ENCODE results near the gene YES1. TPM values are rescaled to one million over a fixed set of nuclear protein-coding genes. Genes with fewer than 3 reads are reported as not detected.

YES1 gene
- total and polyA plus RNA-seq, 2 donors (not counting 3 experiments of a cell fraction or from before 2014, with no cell fraction given), result 16.5 to 92.3 TPM

GRCh38 chr18:686339-687111 is 125.5 kb downstream of the YES1 start:
- H3K4me2 ChIP-seq (ENCODE audit: insufficient read depth, low read length), result no peak overlapping the region
- intact Hi-C loops (cut with micrococcal nuclease), result no loop called here
- H3K79me2 ChIP-seq (ENCODE audit: control insufficient read depth, insufficient read depth, low read length), result no peaks in the 10 kb centered on the region
- peaks cover 3 to 5% of the 10 kb centered on the region in 2 experiments for H3K36me3 ChIP-seq (ENCODE audit: control insufficient read depth in 2 of 2, extremely low read depth in 1 of 2, insufficient read depth in 2 of 2, low read length in 2 of 2)
- no peaks in the 10 kb centered on the region for H3K27me3 ChIP-seq (ENCODE audit: control insufficient read depth in 2 of 2, insufficient read depth in 2 of 2, low read length in 2 of 2)
- no peaks in the 10 kb centered on the region for H3K9me3 ChIP-seq (replicated peaks; ENCODE audit: control insufficient read depth, insufficient read depth, low read length)
- no peak for TF ChIP-seq GATA2 (IDR thresholded peaks at IDR 0.05; ENCODE audit: insufficient read depth, insufficient read length, low read depth, low read length)
- no peak for TF ChIP-seq MAX (IDR thresholded peaks at IDR 0.05; ENCODE audit: insufficient read depth, insufficient read length)
- no peak for TF ChIP-seq EZH2 (IDR thresholded peaks at IDR 0.05; ENCODE audit: borderline replicate concordance, low read depth, low read length, severe bottlenecking)
- no peak for TF ChIP-seq POLR2A (IDR thresholded peaks at IDR 0.05; ENCODE audit: low read depth, low read length)
- no peak for TF ChIP-seq MYC (IDR thresholded peaks at IDR 0.05; ENCODE audit: low read depth, low read length)
- TF ChIP-seq FOS (IDR thresholded peaks at IDR 0.05; ENCODE audit: borderline replicate concordance, insufficient read depth, low read length), result no peak
- no peak for TF ChIP-seq POLR2AphosphoS5 (IDR thresholded peaks at IDR 0.05; ENCODE audit: insufficient read depth, low read depth, low read length)
- TF ChIP-seq CTCF (IDR thresholded peaks at IDR 0.05; ENCODE audit: extremely low read depth in 1 of 2, insufficient read depth in 1 of 2, low read depth in 1 of 2, low read length in 2 of 2), result no peak
- TF ChIP-seq JUN (IDR thresholded peaks at IDR 0.05; ENCODE audit: borderline replicate concordance, insufficient read depth, insufficient read length, low read depth), result no peak
- no TSS peak for BruUV-seq (replicated peaks)
- H3K4me3 ChIP-seq (replicated peaks in 1 of 3; ENCODE audit: insufficient read depth in 1 of 3, low read depth in 1 of 3, low read length in 3 of 3), result no peak overlapping the region
- FAIRE-seq (no peak), DNase-seq (ENCODE audit: low read depth, low spot score) (no peak)
- H3K9me1 ChIP-seq (replicated peaks; ENCODE audit: control insufficient read depth, extremely low read depth, insufficient read depth, low read length), result no peaks in the 10 kb centered on the region
- no peaks in the 10 kb centered on the region for H3K4me1 ChIP-seq (ENCODE audit: control insufficient read depth, extremely low read depth, insufficient read depth, low read length)
- dilution Hi-C loops (cut with MboI; ENCODE audit: extremely low pct_ligation_motif_present, low sequenced_read_pairs), result no loop called here
- H3K27ac ChIP-seq (ENCODE audit: insufficient read depth, low read depth, low read length), result no peak overlapping the region
- POLR2A ChIA-PET, result no interaction called here
- no peak overlapping the region for H3K9ac ChIP-seq (replicated peaks; ENCODE audit: extremely low read depth, insufficient read depth, low read length)
- H4K20me1 ChIP-seq (replicated peaks; ENCODE audit: control insufficient read depth, extremely low read depth, insufficient read depth, low read length), result no peaks in the 10 kb centered on the region
- CTCF ChIA-PET, result interaction anchor here (1.0 to 1.7 kb wide), 4 partner anchors 11 to 144 kb away, joined by 3 to 4 read pairs (median 4); no protein-coding TSS in a partner anchor
- no peak overlapping the region for H2AFZ ChIP-seq (ENCODE audit: low read depth, low read length)

Measured in endothelial cell of umbilical vein (primary cell).